ENCODE measurements around the gene TBC1D4. TPM values are rescaled to one million over a fixed set of nuclear protein-coding genes. Genes with fewer than 3 reads are reported as not detected.
"Not testable (repeated sequence)": the region's sequence is repeated elsewhere in the genome, so short reads cannot be mapped to it uniquely, and the experiment has no call there.

TBC1D4 gene
- total RNA-seq, 2 experiments from 2014 or later: 13.9 to 23.6 TPM

DNA sequence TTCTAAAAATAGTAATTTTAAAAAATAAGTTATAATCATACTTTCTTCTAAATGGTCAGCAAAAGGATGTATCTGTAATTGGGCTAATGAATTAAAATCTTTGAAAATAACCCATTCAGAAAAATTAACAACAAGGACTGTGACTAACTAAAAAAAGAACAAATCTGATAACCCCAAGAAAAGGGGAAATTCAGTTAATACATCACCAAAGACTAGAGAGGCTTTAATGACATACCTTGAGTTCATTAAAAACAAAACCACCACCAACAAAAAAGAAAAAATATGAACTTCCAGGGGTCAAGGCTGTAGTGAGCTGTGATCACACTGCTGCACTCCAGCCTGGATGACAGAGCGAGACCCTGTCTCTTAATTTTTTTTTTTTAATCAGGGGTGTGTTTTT, 121.8 kb downstream of the TBC1D4 start:
- no peak overlapping the region for H3K4me3 Mint-ChIP-seq
- no peak for ATAC-seq
- H3K36me3 Mint-ChIP-seq: no peaks in the 10 kb centered on the region
- H3K4me1 Mint-ChIP-seq: peaks cover 17% of the 10 kb centered on the region
- no peak for DNase-seq
- no peaks in the 10 kb centered on the region for H3K9me3 Mint-ChIP-seq (ENCODE audit: low read depth)
- CTCF ChIA-PET: interaction anchor here (1.2 to 1.9 kb wide), 2 partner anchors 12 to 34 kb away, joined by 5 to 9 read pairs; no protein-coding TSS in a partner anchor
- no peaks in the 10 kb centered on the region for H3K27me3 Mint-ChIP-seq
- H3K27ac Mint-ChIP-seq: no peak overlapping the region

DNA sequence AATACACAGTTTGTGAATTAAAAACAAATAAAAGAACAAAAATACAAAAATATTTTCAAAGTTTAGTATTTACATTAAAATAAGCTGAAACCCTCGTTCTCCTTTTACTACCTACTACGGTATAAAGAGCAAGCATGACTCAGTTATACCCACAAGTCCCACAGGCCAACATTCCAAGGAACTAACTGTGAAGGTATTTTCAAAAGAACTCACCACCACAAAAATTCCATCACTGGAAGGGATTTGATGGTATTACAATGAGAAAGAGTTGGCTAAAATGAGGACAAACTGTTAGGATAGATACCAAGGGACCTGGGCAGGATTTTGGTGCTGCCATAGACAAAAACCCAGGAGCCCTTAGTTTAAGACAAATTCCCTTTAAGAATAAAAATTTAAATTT, 122.7 kb downstream of the TBC1D4 start:
- Mint-ChIP-seq H3K27me3 (no peaks in the 10 kb centered on the region), H3K9me3 (ENCODE audit: low read depth) (no peaks in the 10 kb centered on the region), H3K4me1 (peaks cover 15% of the 10 kb centered on the region), H3K27ac (no peak overlapping the region), H3K36me3 (no peaks in the 10 kb centered on the region), H3K4me3 (no peak overlapping the region)
- DNase-seq: no peak
- no peak for ATAC-seq
- CTCF ChIA-PET: interaction anchor here (0.7 to 3.1 kb wide), 4 partner anchors 8 to 140 kb away, joined by 3 to 22 read pairs (median 6); no protein-coding TSS in a partner anchor

DNA sequence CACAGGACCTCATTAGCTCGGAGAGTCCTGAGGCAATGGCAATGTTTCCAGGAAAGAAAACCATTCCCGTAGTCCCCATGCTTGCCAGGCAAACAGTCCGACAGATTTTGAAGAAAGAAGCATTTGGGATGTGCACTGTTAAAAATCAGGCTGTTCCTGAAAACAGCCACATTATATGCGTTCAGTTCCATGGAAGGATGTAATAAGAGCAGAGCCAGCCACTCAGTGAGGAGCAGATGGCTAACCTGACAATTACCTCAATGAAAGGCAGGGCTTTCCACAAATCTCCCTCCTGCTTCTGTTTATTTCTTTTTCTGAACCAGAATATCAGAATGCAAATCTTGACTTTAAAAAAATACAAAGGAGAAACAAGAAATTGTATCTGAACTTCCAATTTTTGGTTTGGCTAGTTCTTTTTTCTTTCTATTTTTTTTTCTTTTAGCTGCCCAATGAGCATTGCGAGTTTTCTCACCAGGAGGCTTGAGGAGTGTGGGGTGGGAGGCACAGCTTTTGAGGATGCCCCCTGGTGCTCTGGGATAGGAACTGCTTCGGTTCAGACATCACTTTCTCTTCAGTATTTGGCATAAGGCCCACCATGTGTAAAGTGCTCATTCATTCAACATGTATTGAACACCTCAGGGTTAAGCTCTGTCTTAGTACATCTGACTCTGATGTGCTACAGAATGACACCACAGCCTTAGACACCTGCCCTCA, 124.2 kb downstream of the TBC1D4 start:
- peak; percentile 92 for ATAC-seq
- Mint-ChIP-seq H3K27me3 (no peaks in the 10 kb centered on the region), H3K27ac (no peak overlapping the region)

DNA sequence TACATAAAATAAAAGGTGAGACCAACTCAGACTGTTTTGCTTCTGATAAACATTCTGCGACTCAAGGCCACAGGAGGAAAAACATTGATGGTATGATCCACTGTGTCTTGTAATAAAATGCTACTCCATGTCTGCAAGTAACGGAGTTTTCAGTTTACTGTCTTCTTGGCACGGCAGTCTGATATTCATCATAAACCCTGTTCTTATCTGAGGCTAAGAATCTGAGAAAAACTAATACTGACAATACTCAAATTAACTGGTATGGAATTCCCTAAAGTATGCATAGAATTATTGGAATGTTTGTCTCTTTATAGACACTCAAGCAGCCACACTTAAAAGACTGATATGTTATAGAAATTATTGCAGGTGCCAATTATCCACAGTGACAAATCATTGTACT, 125.5 kb downstream of the TBC1D4 start:
- CTCF ChIA-PET: interaction anchor here (1.7 to 3.1 kb wide), 2 partner anchors 17 to 30 kb away, joined by 6 to 22 read pairs; no protein-coding TSS in a partner anchor
- H3K27me3 Mint-ChIP-seq: no peaks in the 10 kb centered on the region
- peaks cover 3% of the 10 kb centered on the region for H3K36me3 Mint-ChIP-seq
- peaks cover 23% of the 10 kb centered on the region for H3K4me1 Mint-ChIP-seq
- DNase-seq: no peak
- no peak overlapping the region for H3K4me3 Mint-ChIP-seq
- no peak for ATAC-seq
- H3K9me3 Mint-ChIP-seq (ENCODE audit: low read depth): no peaks in the 10 kb centered on the region
- H3K27ac Mint-ChIP-seq: no peak overlapping the region

More for the DNA sequence above, 124.2 kb downstream of the TBC1D4 start:
- peak; percentile 61 for DNase-seq
- Mint-ChIP-seq H3K4me3 (no peak overlapping the region), H3K4me1 (peaks cover 23% of the 10 kb centered on the region), H3K36me3 (peaks cover 3% of the 10 kb centered on the region), H3K9me3 (ENCODE audit: low read depth) (no peaks in the 10 kb centered on the region)
- CTCF ChIA-PET: interaction anchor here (0.9 to 3.1 kb wide), 8 partner anchors 9 to 138 kb away, joined by 3 to 22 read pairs (median 6); no protein-coding TSS in a partner anchor

DNA sequence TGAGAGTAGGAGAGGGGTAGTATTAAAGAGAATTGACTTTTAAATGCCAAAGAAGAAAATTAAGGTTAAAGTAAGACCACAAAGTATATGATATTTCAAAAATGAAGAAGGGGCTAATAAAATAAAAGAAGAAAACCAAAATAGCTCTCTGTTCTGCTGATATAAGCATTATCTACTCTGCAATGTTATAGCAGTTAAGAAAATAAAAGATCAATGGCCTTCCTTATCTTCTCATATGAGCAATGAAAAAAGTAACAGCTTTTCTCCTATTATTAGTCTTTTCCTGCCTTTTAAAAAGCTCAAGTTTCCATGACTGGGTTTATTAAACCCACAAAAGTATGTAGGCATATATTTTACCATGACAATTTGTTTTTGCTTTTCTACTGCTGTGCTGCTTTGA, 126.4 kb downstream of the TBC1D4 start:
- H3K4me3 Mint-ChIP-seq: no peak overlapping the region
- H3K27ac Mint-ChIP-seq: no peak overlapping the region
- CTCF ChIA-PET: no interaction called here
- no peaks in the 10 kb centered on the region for H3K27me3 Mint-ChIP-seq
- ATAC-seq (no peak), DNase-seq (no peak)
- no peaks in the 10 kb centered on the region for H3K9me3 Mint-ChIP-seq (ENCODE audit: low read depth)
- H3K4me1 Mint-ChIP-seq: peaks cover 23% of the 10 kb centered on the region
- H3K36me3 Mint-ChIP-seq: peaks cover 5% of the 10 kb centered on the region

DNA sequence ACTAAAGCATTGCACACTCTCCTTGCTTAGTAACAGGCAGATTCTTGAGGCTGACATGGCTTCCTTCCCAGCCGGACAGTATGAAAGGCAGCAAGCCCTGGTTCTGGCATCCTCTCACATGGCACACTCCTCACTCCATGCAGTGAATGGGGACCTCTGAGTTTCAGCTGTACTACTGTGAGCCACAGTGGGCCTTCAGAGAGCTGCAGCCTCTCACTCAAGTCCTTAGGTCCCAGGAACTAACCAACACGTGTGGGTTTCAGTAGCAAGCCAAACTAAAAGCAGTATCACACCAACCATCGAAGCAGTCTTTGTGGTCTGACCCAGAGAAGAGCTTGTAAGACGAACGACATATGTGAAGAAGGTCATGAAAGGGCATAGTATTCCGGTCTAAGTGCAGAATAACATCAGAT, 128.2 kb downstream of the TBC1D4 start:
- Mint-ChIP-seq H3K4me3 (no peak overlapping the region), H3K27ac (no peak overlapping the region), H3K4me1 (peaks cover 21% of the 10 kb centered on the region), H3K9me3 (ENCODE audit: low read depth) (no peaks in the 10 kb centered on the region), H3K36me3 (peaks cover 5% of the 10 kb centered on the region), H3K27me3 (no peaks in the 10 kb centered on the region)
- ATAC-seq (peak; percentile 73), DNase-seq (peak; percentile 57)
- CTCF ChIA-PET: interaction anchor here (1.1 kb wide), 1 partner anchor 13 kb away, joined by 6 read pairs; no protein-coding TSS in a partner anchor

DNA sequence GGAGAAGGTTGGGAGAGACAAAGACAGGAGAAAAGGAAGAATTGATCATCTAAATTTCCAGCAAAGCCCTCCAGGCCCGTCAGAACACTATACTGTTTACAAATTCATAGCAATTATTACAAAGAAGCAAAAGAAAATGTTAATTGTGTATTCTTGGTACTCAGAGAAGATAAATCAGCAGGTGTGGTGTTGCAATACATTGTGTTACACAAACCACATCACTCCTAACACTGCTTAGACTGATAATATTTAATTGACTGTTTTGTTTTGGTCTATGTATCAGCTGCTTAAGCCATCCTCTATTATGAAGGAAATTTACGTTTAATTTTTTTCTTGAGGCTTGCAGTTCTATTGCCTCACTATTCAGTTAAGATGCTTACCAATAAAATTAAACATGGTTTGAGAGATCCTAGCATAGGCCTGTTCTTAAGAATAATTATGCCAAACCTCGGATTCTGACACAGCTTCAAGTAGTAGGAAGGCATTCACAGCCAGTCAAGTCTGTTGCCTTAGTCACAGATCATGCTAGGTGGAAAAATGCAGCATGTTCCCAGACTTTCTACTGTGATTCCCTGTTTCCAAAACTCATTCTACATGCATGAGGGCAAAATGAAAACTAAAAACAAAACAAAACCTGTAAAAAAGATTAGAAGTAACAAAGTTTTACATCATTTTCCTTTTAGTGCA, 129.2 kb downstream of the TBC1D4 start:
- no peak for ATAC-seq
- Mint-ChIP-seq H3K27me3 (no peaks in the 10 kb centered on the region), H3K27ac (no peak overlapping the region), H3K36me3 (peaks cover 5% of the 10 kb centered on the region), H3K4me1 (peaks cover 20% of the 10 kb centered on the region), H3K9me3 (ENCODE audit: low read depth) (no peaks in the 10 kb centered on the region), H3K4me3 (no peak overlapping the region)
- CTCF ChIA-PET: interaction anchor here (0.6 kb wide), 1 partner anchor 19 kb away, joined by 3 read pairs; no protein-coding TSS in a partner anchor
- no peak for DNase-seq

DNA sequence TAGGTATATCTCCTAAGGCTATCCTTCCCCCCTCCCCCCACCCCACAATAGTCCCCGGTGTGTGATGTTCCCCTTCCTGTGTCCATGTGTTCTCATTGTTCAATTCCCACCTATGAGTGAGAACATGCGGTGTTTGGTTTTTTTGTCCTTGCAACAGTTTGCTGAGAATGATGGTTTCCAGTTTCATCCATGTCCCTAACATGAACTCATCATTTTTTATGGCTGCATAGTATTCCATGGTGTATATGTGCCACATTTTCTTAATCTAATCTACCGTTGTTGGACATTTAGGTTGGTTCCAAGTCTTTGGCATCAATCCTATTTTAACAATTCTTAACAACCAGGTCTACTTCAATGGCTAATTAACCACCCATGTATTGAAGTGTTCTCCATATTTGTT, 130.4 kb downstream of the TBC1D4 start:
- CTCF ChIA-PET; H3K9me3 Mint-ChIP-seq (ENCODE audit: low read depth): not testable (repeated sequence)

DNA sequence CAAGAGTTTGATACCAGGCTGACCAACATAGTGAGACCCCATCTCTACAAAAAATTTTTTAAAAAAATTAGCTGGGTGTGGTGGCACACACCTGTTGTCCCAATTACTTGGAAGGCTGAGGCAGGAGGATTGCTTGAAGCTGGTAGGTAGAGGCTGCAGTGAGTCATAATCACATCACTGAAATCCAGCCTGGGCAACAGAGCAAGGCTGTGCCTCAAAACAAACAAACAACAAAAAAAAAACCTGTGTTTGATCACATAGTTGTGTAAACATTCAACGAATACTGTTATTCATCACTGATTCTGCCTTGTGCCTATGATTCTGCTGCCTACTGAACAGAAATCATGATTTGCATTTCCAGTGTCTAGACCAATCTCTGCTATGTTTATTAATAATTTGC, 134.0 kb downstream of the TBC1D4 start:
- DNase-seq: no peak
- no peak for ATAC-seq
- Mint-ChIP-seq H3K4me1 (peaks cover 12% of the 10 kb centered on the region), H3K36me3 (peaks cover 2% of the 10 kb centered on the region), H3K4me3 (no peak overlapping the region), H3K27me3 (no peaks in the 10 kb centered on the region), H3K9me3 (ENCODE audit: low read depth) (peaks cover 1% of the 10 kb centered on the region), H3K27ac (no peak overlapping the region)
- CTCF ChIA-PET: no interaction called here

More for the DNA sequence above, 130.4 kb downstream of the TBC1D4 start:
- not testable (repeated sequence) for ATAC-seq, H3K4me3 Mint-ChIP-seq, H3K36me3 Mint-ChIP-seq, DNase-seq, H3K27ac Mint-ChIP-seq, H3K27me3 Mint-ChIP-seq
- H3K4me1 Mint-ChIP-seq: peaks cover 27% of the 10 kb centered on the region

DNA sequence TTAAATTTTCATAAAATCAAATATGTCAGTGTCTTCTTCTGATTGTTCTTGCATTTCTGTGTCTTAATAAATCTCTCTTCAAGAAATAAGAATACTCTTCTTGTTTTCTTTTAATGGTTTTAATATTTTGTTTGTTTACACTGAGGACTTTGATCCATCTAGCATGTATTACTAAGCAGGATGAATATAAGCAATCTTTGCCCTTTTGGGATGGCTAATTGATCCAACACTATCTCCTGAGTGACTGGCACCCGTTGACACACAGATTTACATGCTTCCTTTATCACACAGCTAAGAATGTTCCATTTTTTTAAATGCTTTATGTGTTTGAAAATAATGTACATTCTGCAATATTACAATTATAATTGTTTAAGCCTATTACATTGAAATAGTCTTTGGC, 134.5 kb downstream of the TBC1D4 start:
- peaks cover 11% of the 10 kb centered on the region for H3K4me1 Mint-ChIP-seq
- H3K27me3 Mint-ChIP-seq: no peaks in the 10 kb centered on the region
- no peak overlapping the region for H3K4me3 Mint-ChIP-seq
- peaks cover 2% of the 10 kb centered on the region for H3K36me3 Mint-ChIP-seq
- peaks cover 1% of the 10 kb centered on the region for H3K9me3 Mint-ChIP-seq (ENCODE audit: low read depth)
- no peak overlapping the region for H3K27ac Mint-ChIP-seq
- ATAC-seq (no peak), DNase-seq (no peak)
- CTCF ChIA-PET: no interaction called here

DNA sequence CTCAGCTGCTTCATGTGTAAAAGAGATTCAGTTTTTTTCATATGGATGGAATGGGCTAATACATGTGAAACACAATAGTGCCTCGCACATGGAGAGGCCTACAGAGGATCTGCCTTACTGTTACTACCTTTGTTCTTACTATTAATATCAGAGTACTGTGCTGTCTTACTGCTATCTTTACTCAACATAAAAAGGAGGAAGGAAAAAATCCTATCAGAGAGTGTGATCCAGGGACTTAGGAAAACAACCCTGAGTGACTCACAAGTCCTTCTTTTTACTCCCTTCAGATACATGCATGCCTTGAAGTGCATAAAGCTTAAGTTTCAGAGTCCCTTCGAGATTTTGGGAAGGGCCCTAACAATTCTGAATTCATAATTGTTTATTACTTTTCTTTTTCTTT, 136.8 kb downstream of the TBC1D4 start:
- Mint-ChIP-seq H3K27ac (no peak overlapping the region), H3K4me1 (peaks cover 11% of the 10 kb centered on the region), H3K4me3 (no peak overlapping the region), H3K36me3 (no peaks in the 10 kb centered on the region), H3K9me3 (ENCODE audit: low read depth) (peaks cover 1% of the 10 kb centered on the region), H3K27me3 (no peaks in the 10 kb centered on the region)
- DNase-seq (no peak), ATAC-seq (no peak)
- CTCF ChIA-PET: no interaction called here

DNA sequence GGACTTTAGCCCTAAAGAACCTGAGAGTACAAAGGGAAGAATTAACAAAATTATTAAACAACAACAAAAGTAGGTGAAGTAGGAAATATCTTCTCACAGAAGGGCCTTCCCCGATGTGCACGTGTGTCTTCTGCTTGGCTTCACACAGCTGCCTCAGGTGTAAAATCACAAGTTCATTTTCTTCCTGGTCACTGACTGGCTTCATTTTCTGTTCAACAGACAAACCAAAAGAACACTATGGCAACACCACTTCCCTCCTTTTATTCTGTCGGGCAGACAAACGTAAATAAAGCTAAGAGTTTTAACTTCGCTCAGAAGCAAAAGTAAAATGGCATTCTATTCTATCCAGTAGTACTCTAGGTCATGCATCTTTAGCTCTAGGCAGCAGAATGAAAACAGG, 140.9 kb downstream of the TBC1D4 start:
- ATAC-seq: no peak
- Mint-ChIP-seq H3K27ac (no peak overlapping the region), H3K36me3 (peaks cover 2% of the 10 kb centered on the region), H3K4me1 (no peaks in the 10 kb centered on the region), H3K4me3 (no peak overlapping the region), H3K9me3 (ENCODE audit: low read depth) (no peaks in the 10 kb centered on the region), H3K27me3 (no peaks in the 10 kb centered on the region)
- DNase-seq: no peak
- CTCF ChIA-PET: no interaction called here

DNA sequence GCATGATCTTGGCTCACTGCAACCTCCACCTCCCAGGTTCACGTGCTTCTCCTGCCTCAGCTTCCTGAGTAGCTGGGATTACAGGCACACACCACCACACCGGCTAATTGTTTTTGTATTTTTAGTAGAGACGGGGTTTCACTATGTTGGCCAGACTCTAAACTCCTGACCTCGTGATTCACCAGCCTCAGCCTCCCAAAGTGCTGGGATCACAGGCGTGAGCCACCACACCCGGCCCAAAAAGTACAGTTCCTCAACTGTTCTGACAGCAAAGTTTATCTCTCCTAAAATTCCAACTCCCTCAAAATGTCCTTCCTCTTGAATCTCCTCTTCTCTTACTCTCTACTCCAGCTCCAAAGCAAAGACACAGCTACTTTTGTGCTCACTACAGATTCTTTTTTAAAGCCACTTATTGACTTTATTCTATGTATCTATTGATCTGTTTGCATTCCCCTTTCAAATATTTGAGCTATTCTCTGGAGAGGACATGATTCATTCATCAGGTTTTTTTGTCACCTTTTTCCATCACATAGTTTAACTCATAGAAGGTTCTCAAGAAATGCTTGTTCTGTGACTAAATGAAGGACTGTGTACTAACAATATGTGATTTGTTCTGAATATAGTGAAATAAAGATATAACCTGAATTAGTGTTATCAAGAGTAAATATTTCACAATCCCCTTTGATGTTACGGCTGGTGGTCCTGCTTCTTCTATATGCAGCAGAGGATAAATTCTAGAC, 142.2 kb downstream of the TBC1D4 start:
- DNase-seq (no peak), ATAC-seq (no peak)
- Mint-ChIP-seq H3K27me3 (no peaks in the 10 kb centered on the region), H3K9me3 (ENCODE audit: low read depth) (no peaks in the 10 kb centered on the region), H3K27ac (no peak overlapping the region), H3K4me3 (no peak overlapping the region), H3K36me3 (peaks cover 3% of the 10 kb centered on the region), H3K4me1 (no peaks in the 10 kb centered on the region)
- CTCF ChIA-PET: no interaction called here

Measured in activated CD8-positive, alpha-beta memory T cell treated with anti-CD3 and anti-CD28 coated beads, Interleukin-2, amount 10 ng/mL, durations not matched to agents 7 days and 5 days (primary cell).